Effector memory CD4-positive, alpha-beta T cell (primary cell): ENCODE results near the gene MDFIC.

Experiments
- DNase-seq, 3 donors: peaks; one replicate each; pipeline ENCODE4 v3.0.0-alpha.2; 2020
- H3K27ac ChIP-seq: 2 replicates; pipeline ENCODE4 v1.7.0; 2013; ENCODE audit warnings: mild to moderate bottlenecking, low read length, moderate library complexity; ENCODE audit not compliant: insufficient read depth, poor library complexity, severe bottlenecking
- H3K27me3 ChIP-seq: replicated peaks from 2 replicates; pipeline ENCODE4 v1.7.0; 2013; ENCODE audit warnings: mild to moderate bottlenecking, low read length; ENCODE audit not compliant: insufficient read depth, control insufficient read depth, poor library complexity, severe bottlenecking
- H3K36me3 ChIP-seq: 2 replicates; pipeline ENCODE4 v1.7.0; 2013; ENCODE audit warnings: mild to moderate bottlenecking, low read length, moderate library complexity; ENCODE audit not compliant: control insufficient read depth, insufficient read depth
- H3K4me1 ChIP-seq: 2 replicates; pipeline ENCODE4 v1.7.0; 2013; ENCODE audit warnings: low read length, mild to moderate bottlenecking; ENCODE audit not compliant: control insufficient read depth, insufficient read depth, poor library complexity, severe bottlenecking
- H3K4me3 ChIP-seq: 2 replicates; pipeline ENCODE4 v1.7.0; 2013; ENCODE audit warnings: low read length, low read depth, mild to moderate bottlenecking; ENCODE audit not compliant: insufficient read depth, poor library complexity, severe bottlenecking
- H3K9me3 ChIP-seq: 2 replicates; pipeline ENCODE4 v1.7.0; 2013; ENCODE audit warnings: mild to moderate bottlenecking, low read length, moderate library complexity; ENCODE audit not compliant: control insufficient read depth

MDFIC gene

GRCh38 chr7:114944745-114945625 lies 23.1 kb downstream of the MDFIC start:
- H3K36me3 ChIP-seq: peaks cover 17% of the 10 kb centered on the region
- H3K4me1 ChIP-seq: peaks cover 30% of the 10 kb centered on the region
- H3K27me3 ChIP-seq: no peaks in the 10 kb centered on the region
- H3K27ac ChIP-seq: no peak overlapping the region
- H3K4me3 ChIP-seq: no peak overlapping the region
- H3K9me3 ChIP-seq: no peaks in the 10 kb centered on the region
- DNase-seq: no peak

DNA sequence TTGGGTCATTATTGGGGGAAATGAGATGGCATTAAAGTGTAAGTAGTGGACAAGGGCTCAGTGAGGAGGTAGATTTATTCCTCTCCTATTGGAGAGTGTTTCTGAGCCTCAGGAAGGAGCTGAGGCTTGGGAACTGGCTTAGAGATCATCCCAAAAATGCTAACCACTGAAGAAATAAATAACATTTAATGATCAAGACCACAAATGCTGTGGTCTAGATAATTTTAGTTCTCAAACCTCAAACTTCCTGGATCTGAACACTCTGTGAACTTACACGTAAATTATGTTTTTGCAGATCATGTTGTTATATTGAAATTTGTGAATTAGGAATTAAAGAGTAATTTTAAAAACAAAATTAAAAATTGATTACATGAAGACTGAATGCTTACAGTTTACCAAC lies 27.3 kb downstream of the MDFIC start:
- peak overlapping the region; percentile 2 for H3K4me3 ChIP-seq
- H3K27me3 ChIP-seq: no peaks in the 10 kb centered on the region
- H3K27ac ChIP-seq: no peak overlapping the region
- H3K36me3 ChIP-seq: peaks cover 15% of the 10 kb centered on the region
- no peak for DNase-seq
- H3K9me3 ChIP-seq: no peaks in the 10 kb centered on the region
- H3K4me1 ChIP-seq: peaks cover 32% of the 10 kb centered on the region

DNA sequence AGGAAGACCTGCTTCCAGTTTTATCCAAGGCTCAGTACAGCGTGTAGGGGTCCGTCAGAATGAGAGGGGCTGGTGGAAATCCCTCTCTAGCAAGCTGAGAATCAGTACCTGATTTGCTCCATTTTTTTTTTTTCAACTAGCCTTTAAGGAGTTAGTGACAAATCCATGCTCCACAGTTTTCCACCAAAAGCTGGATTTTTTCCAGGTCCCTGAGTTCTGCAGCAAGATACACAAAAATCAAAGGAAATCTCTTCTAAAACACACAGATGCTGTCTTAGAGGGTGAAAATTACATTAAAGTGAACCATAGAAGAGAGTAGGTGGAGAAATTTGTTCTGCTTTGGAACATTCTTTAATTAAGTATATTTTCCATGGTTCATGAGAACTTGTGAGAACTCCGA lies 30.4 kb downstream of the MDFIC start:
- no peak overlapping the region for H3K27ac ChIP-seq
- no peak for DNase-seq
- H3K9me3 ChIP-seq: no peaks in the 10 kb centered on the region
- no peaks in the 10 kb centered on the region for H3K27me3 ChIP-seq
- peaks cover 34% of the 10 kb centered on the region for H3K4me1 ChIP-seq
- H3K36me3 ChIP-seq: peaks cover 3% of the 10 kb centered on the region
- H3K4me3 ChIP-seq: no peak overlapping the region

- Histone ChIP-seq H3K9me3 (no peaks in the 10 kb centered on the region), H3K4me1 (peaks cover 28% of the 10 kb centered on the region), H3K4me3 (no peak overlapping the region), H3K27ac (no peak overlapping the region), H3K27me3 (no peaks in the 10 kb centered on the region), H3K36me3 (peaks cover 3% of the 10 kb centered on the region)
- no peak for DNase-seq
Observed at GRCh38 chr7:114953724-114954123, 31.8 kb downstream of the MDFIC start.

- DNase-seq: no peak
Observed at GRCh38 chr7:114956702-114957101, 34.8 kb downstream of the MDFIC start.

GRCh38 chr7:114957444-114957843 lies 35.5 kb downstream of the MDFIC start:
- Histone ChIP-seq H3K4me3 (no peak overlapping the region), H3K36me3 (peaks cover 3% of the 10 kb centered on the region), H3K9me3 (no peaks in the 10 kb centered on the region), H3K27ac (no peak overlapping the region), H3K27me3 (no peaks in the 10 kb centered on the region), H3K4me1 (peaks cover 18% of the 10 kb centered on the region)
- DNase-seq: no peak

More at GRCh38 chr7:114956702-114957101, 34.8 kb downstream of the MDFIC start:
- Histone ChIP-seq H3K9me3 (no peaks in the 10 kb centered on the region), H3K36me3 (peaks cover 3% of the 10 kb centered on the region), H3K27ac (no peak overlapping the region), H3K4me3 (no peak overlapping the region), H3K4me1 (peaks cover 15% of the 10 kb centered on the region), H3K27me3 (no peaks in the 10 kb centered on the region)

- no peaks in the 10 kb centered on the region for H3K9me3 ChIP-seq
- H3K36me3 ChIP-seq: no peaks in the 10 kb centered on the region
- no peak overlapping the region for H3K4me3 ChIP-seq
- H3K27me3 ChIP-seq: no peaks in the 10 kb centered on the region
- no peak overlapping the region for H3K27ac ChIP-seq
- no peak for DNase-seq
- peaks cover 17% of the 10 kb centered on the region for H3K4me1 ChIP-seq
Observed at GRCh38 chr7:114959931-114960330, 38.0 kb downstream of the MDFIC start.

DNA sequence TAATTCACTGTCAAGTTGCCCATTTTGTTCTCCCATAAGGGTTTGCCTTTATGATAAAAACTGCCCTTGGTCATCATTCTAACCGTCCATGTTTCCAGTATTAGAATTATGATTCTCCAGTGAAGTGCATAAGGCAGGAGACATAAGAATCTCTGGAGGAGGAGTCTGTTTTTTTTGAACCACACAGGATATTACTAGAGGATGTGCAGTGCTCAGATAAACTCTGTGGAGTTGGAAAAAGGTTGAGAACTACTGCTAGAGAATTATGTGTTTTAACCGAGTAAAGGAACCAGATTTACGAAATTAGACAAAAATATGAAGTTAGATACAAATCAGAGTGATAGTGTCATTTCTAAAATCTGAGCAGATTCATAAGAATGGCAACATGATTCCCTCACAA lies 40.5 kb downstream of the MDFIC start:
- Histone ChIP-seq H3K9me3 (no peaks in the 10 kb centered on the region), H3K27me3 (no peaks in the 10 kb centered on the region), H3K27ac (no peak overlapping the region), H3K4me3 (no peak overlapping the region), H3K4me1 (peaks cover 30% of the 10 kb centered on the region), H3K36me3 (no peaks in the 10 kb centered on the region)
- no peak for DNase-seq

DNA sequence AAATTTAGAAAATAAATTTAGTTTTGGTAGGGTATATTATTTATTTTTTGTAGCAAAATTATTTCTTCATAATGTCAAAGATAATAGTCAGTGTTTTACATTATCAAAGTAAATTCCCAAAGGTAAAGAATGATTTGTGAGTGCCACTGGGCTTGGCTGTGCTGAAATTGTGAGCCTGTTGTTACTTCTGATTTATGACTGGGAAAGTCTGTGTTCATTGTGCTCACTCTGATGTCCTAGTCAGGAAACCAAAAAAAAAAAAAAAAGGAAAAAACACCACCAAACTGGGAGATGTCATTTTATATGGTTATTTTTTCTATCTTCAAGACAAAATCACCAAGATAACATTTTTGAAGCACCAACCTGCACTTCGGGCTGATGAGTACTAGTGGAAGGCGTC lies 44.3 kb downstream of the MDFIC start:
- no peak overlapping the region for H3K4me3 ChIP-seq
- DNase-seq: no peak
- no peaks in the 10 kb centered on the region for H3K36me3 ChIP-seq
- peaks cover 38% of the 10 kb centered on the region for H3K4me1 ChIP-seq
- no peaks in the 10 kb centered on the region for H3K9me3 ChIP-seq
- H3K27me3 ChIP-seq: no peaks in the 10 kb centered on the region
- H3K27ac ChIP-seq: no peak overlapping the region

GRCh38 chr7:114969096-114969495 lies 47.2 kb downstream of the MDFIC start:
- DNase-seq: no peak
- Histone ChIP-seq H3K36me3 (no peaks in the 10 kb centered on the region), H3K4me3 (no peak overlapping the region), H3K9me3 (no peaks in the 10 kb centered on the region), H3K4me1 (peaks cover 36% of the 10 kb centered on the region), H3K27ac (no peak overlapping the region), H3K27me3 (no peaks in the 10 kb centered on the region)
